ENCODE data around the gene GPR137. TPM values are rescaled to one million over a fixed set of nuclear protein-coding genes. Genes with fewer than 3 reads are reported as not detected.
A peak's percentile ranks its signal among the peaks of the same experiment; 100 is the strongest.

The GPR137 gene
- total RNA-seq, 6 experiments from 2014 or later: 13.0 to 21.9 (median 17.8) TPM

DNA sequence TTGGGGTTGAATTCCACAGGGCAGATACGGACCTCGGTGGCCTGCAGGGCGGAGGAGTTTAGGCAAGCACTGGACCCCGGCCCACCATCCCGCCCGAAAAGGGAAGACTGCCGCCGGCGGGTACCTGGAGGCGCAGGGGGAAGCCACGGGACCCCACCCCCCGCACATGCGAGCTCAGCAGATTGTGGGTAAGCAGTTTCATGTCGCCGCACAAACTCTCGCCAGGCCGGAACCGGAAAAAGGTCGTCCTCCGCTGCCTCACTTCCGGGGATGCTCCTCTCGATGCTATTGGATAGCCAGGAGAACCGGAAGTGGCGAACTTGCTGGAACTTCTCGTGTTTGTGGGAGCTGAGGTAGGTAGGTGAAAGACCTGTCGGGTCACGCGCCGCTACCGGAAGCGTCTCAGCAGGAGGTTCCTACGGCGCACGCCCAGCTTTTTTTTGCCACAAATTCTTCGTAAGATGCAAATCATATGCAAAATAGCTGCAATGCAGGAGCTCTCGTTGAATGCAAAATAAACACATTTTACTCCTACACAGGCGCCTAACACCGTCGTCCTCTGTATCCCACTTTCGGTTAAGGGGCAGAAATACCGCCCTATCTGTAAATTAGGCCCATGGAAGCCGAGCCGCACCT lies 31.8 kb downstream of the GPR137 start, which contains the start of gene TRMT112:
TRMT112 (minus strand) TSS at position 235 of the 636 bp plus-strand sequence; CDS start at position 202, 33 bp downstream.
- Histone ChIP-seq H3K36me3 (peaks cover 0 to 22% (median 10%) of the 10 kb centered on the region in 4 donors), H3K4me1 (peaks cover 0 to 15% (median 7%) of the 10 kb centered on the region in 4 donors)
- intact Hi-C loops (cut with DNase I): no loop called here

DNA sequence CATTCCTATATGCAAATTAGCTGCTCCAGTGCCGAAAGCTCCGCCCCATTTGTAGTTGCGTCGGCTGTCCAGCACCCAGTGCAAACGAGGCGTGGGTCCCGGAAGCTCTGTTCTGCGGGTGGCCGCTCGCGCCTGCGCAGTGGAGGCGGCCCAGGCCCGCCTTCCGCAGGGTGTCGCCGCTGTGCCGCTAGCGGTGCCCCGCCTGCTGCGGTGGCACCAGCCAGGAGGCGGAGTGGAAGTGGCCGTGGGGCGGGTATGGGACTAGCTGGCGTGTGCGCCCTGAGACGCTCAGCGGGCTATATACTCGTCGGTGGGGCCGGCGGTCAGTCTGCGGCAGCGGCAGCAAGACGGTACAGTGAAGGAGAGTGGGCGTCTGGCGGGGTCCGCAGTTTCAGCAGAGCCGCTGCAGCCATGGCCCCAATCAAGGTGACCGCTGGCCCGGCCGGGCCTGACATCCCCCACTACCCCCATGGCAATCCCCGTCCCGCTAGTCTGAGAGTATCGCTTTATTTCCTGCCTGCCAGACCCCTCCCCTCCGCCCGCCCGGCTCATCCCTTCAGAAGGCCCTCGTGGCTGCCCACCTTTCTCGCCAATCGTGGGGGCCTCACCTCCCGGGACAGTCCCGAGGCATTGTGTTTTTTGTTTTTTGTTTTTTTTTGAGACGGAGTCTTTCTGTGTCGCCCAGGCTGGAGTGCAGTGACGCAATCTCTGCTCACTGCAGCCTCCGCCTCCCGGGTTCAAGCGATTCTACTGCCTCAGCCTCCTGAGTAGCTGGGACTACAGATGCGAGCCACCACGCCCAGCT lies 32.5 kb downstream of the GPR137 start, which contains the start of gene PRDX5:
PRDX5 (plus strand) TSS at position 161 of the 805 bp plus-strand sequence; CDS start at position 256, 95 bp downstream.
- peak; percentile 82 to 89 (median 86) for ATAC-seq
- Histone ChIP-seq H3K36me3 (peaks cover 0 to 22% (median 10%) of the 10 kb centered on the region in 4 donors), H3K4me1 (peaks cover 0 to 15% (median 7%) of the 10 kb centered on the region in 4 donors)

More for the DNA sequence above, 31.8 kb downstream of the GPR137 start, which contains the start of gene TRMT112:
- H3K4me3 ChIP-seq: peak within 1 kb of the TSS; percentile 86 to 94 (median 93)
- DNase-seq: peak; percentile 95 to 99 (median 98)
- H3K27me3 ChIP-seq: no peaks in the 10 kb centered on the region
- H3K27ac ChIP-seq: peak within 1 kb of the TSS; percentile 92 to 99 (median 97)
- 0% methylated on average over 12 of the region's 43 CpGs for WGBS (ENCODE audit: insufficient coverage, low coverage, low lambda C conversion rate, missing lambda C conversion rate)
- ATAC-seq: peak; percentile 78 to 85 (median 82)
- H3K9me3 ChIP-seq: no peaks in the 10 kb centered on the region
- no peak for TF ChIP-seq CTCF (IDR thresholded peaks at IDR 0.05)
- peak; percentile 74 for TF ChIP-seq POLR2A (IDR thresholded peaks at IDR 0.05)

GRCh38 chr11:64318766-64319761 lies 33.4 kb downstream of the GPR137 start:
- Histone ChIP-seq H3K4me3 (peak overlapping the region; percentile 86 to 94 (median 93)), H3K27me3 (no peaks in the 10 kb centered on the region), H3K36me3 (peaks cover 0 to 16% (median 8%) of the 10 kb centered on the region in 4 donors), H3K27ac (peak overlapping the region in 2 of 3 donors; percentile 97 to 99), H3K4me1 (peaks cover 0 to 15% (median 7%) of the 10 kb centered on the region in 4 donors), H3K9me3 (no peaks in the 10 kb centered on the region)
- DNase-seq (peak in 1 of 3 donors; percentile 59), ATAC-seq (no peak)
- intact Hi-C loops (cut with DNase I): no loop called here
- 16% methylated on average over 18 of the region's 19 CpGs for whole genome bisulfite sequencing (ENCODE audit: insufficient coverage, low coverage, low lambda C conversion rate, missing lambda C conversion rate)
- TF ChIP-seq CTCF (IDR thresholded peaks at IDR 0.05) (no peak), POLR2A (IDR thresholded peaks at IDR 0.05) (no peak)

More for the DNA sequence above, 32.5 kb downstream of the GPR137 start, which contains the start of gene PRDX5:
- peak within 1 kb of the TSS; percentile 92 to 99 (median 97) for H3K27ac ChIP-seq
- intact Hi-C loops (cut with DNase I): no loop called here
- WGBS (ENCODE audit: insufficient coverage, low coverage, low lambda C conversion rate, missing lambda C conversion rate): 0% methylated on average over 19 of the region's 61 CpGs
- H3K4me3 ChIP-seq: peak within 1 kb of the TSS; percentile 86 to 94 (median 93)
- no peaks in the 10 kb centered on the region for H3K9me3 ChIP-seq
- H3K27me3 ChIP-seq: no peaks in the 10 kb centered on the region
- peak; percentile 25 to 50 (median 36) for TF ChIP-seq CTCF (IDR thresholded peaks at IDR 0.05)
- TF ChIP-seq POLR2A (IDR thresholded peaks at IDR 0.05): peak; percentile 91
- DNase-seq: peak; percentile 97 to 98 (median 98)

Measured in right lobe of liver (tissue), 6 donors.